Esophagus squamous epithelium (tissue), 5 donors: ENCODE measurements around the gene PTPRN2. TPM values are rescaled to one million over a fixed set of nuclear protein-coding genes. Genes with fewer than 3 reads are reported as not detected.
"Not testable (repeated sequence)": the region's sequence is repeated elsewhere in the genome, so short reads cannot be mapped to it uniquely, and the experiment has no call there.

Source experiments
- DNase-seq: peaks from one replicate; lab custom pipeline; 2025; lab: John Stamatoyannopoulos, UW
- H3K27ac ChIP-seq, 4 donors: fragments of 200-600 bp; sonication (generic); one replicate each; pipeline ENCODE4 v1.5.1; 2016 to 2019; ENCODE audit warnings: mild to moderate bottlenecking in 1 of 4
- H3K27me3 ChIP-seq, 4 donors: fragments of 200-600 bp; sonication (generic); 1 replicate in 3 of 4; 2 replicates in 1 of 4; pipeline versions ENCODE4 v1.5.1 to v1.6.0; 2017 to 2021; ENCODE audit warnings: antibody characterized with exemption in 1 of 4
- H3K36me3 ChIP-seq, 3 donors: fragments of 200-600 bp; sonication (generic); one replicate each; pipeline ENCODE4 v1.5.1; 2016 to 2019
- H3K4me1 ChIP-seq, 3 donors: fragments of 200-600 bp; sonication (generic); one replicate each; pipeline ENCODE4 v1.5.1; 2017 to 2019
- H3K4me3 ChIP-seq, 4 donors: fragments of 200-600 bp; sonication (generic); 1 replicate in 3 of 4; 2 replicates in 1 of 4; pipeline ENCODE4 v1.5.1; 2016 to 2019; ENCODE audit warnings: mild to moderate bottlenecking in 2 of 4, moderate library complexity in 1 of 4
- H3K9me3 ChIP-seq, 3 donors: fragments of 200-600 bp; sonication (generic); one replicate each; pipeline ENCODE4 v1.5.1; 2016 to 2019
- POLR2A ChIP-seq, 4 donors: fragments of 450-650 bp; IDR thresholded peaks; one replicate each; pipeline ENCODE4 v1.6.1; 2017; ENCODE audit warnings: antibody characterized with exemption in 4 of 4, mild to moderate bottlenecking in 4 of 4, moderate library complexity in 3 of 4
- WGBS, 2 donors: methylation state at CpG; one replicate each; pipeline ENCODE4 v1.1.5; 2018; 5-methylcytosine and 5-hydroxymethylcytosine counted together
- intact Hi-C: fragments of 100-400 bp; cut with DNase I; formaldehyde crosslinking; loops from one replicate; pipeline ENCODE4 v1.15.0; 2022
- total RNA-seq, 4 donors: library from RNA; depleted of rRNA; stranded (reverse); fragments of >200 nt; gene quantifications; one replicate each; pipeline ENCODE4 v1.1.0, GENCODE V29; 2016
- TF ChIP-seq, protein P1 (sequence below), 6 experiments: fragments of 450-650 bp in 4 of 6; fragments of 200-600 bp in 2 of 6; sonication (generic) in 2 of 6; IDR thresholded peaks; one replicate each; pipeline ENCODE4 v1.5.1; 2016 to 2019; ENCODE audit warnings: antibody characterized with exemption in 6 of 6, mild to moderate bottlenecking in 4 of 6, moderate library complexity in 4 of 6
- donor health status: DM: yes; HTN: yes; CAD: no.

PTPRN2 gene
- total RNA-seq, 4 donors from 2014 or later, result 0.38 to 2.7 (median 1.0) TPM

DNA sequence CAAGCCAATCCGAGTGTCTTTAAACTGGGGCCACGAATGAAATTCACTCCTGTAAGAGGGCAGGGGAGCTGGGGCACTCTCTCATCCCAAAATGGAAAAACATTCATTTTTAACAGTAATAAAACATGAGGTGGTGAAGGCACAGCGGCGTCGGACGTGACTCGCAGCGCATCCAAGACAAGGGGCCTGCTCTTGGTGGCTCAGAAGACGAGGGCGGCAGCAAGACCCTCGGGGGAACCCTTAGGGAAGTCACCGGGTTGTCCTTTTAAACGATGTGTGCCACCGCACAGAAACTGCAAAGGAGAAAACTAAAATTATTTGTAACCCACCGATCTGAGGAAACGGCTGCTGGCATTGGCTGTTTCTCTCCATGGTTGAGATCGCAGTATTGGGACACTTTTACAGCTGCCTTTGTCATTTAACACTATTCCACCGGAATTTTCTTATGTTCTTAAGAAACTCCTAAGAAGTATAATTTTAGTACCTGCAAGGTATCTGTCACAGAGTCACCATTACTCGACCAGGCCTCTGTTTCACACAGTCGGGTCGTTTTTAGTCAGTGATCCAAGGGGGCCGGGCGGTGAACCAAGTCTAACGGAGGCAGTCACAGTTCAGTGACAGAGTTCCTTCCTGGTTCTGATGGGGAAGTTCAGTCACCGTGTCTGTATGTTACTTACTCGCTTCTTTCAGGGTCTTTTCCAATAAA, 159.3 kb downstream of the PTPRN2 start:
- intact Hi-C loops, result no loop called here
- H3K27me3 ChIP-seq, result no peaks in the 10 kb centered on the region
- H3K9me3 ChIP-seq, result no peaks in the 10 kb centered on the region
- no peak for DNase-seq
- no peak overlapping the region for H3K4me3 ChIP-seq
- H3K36me3 ChIP-seq, result no peaks in the 10 kb centered on the region
- TF ChIP-seq POLR2A (IDR thresholded peaks at IDR 0.05), result no peak
- TF ChIP-seq, protein P1, sequence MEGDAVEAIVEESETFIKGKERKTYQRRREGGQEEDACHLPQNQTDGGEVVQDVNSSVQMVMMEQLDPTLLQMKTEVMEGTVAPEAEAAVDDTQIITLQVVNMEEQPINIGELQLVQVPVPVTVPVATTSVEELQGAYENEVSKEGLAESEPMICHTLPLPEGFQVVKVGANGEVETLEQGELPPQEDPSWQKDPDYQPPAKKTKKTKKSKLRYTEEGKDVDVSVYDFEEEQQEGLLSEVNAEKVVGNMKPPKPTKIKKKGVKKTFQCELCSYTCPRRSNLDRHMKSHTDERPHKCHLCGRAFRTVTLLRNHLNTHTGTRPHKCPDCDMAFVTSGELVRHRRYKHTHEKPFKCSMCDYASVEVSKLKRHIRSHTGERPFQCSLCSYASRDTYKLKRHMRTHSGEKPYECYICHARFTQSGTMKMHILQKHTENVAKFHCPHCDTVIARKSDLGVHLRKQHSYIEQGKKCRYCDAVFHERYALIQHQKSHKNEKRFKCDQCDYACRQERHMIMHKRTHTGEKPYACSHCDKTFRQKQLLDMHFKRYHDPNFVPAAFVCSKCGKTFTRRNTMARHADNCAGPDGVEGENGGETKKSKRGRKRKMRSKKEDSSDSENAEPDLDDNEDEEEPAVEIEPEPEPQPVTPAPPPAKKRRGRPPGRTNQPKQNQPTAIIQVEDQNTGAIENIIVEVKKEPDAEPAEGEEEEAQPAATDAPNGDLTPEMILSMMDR (IDR thresholded peaks at IDR 0.05), result no peak
- peaks cover 0 to 11% (median 10%) of the 10 kb centered on the region in 3 donors for H3K4me1 ChIP-seq
- no peak overlapping the region for H3K27ac ChIP-seq
- WGBS, 2 donors, result 66 to 74% methylated on average over 24 to 25 of the region's 26 CpGs

DNA sequence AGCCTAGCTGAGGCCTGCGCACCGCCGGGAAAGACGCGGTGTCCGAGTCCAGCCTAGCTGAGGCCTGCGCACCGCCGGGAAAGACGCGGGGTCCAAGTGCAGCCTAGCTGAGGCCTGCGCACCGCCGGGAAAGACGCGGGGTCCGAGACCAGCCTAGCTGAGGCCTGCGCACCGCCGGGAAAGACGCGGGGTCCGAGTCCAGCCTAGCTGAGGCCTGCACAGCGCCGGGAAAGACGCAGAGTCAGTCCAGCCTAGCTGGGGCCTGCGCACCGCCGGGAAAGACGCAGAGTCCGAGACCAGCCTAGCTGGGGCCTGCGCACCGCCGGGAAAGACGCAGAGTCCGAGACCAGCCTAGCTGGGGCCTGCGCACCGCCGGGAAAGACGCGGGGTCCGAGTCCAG, 161.9 kb downstream of the PTPRN2 start:
- 80 to 98% methylated on average over 4 to 11 of the region's 42 CpGs for WGBS, 2 donors
- intact Hi-C loops, H3K36me3 ChIP-seq, H3K4me3 ChIP-seq, H3K27ac ChIP-seq, H3K4me1 ChIP-seq, H3K9me3 ChIP-seq, H3K27me3 ChIP-seq, DNase-seq: not testable (repeated sequence)

DNA sequence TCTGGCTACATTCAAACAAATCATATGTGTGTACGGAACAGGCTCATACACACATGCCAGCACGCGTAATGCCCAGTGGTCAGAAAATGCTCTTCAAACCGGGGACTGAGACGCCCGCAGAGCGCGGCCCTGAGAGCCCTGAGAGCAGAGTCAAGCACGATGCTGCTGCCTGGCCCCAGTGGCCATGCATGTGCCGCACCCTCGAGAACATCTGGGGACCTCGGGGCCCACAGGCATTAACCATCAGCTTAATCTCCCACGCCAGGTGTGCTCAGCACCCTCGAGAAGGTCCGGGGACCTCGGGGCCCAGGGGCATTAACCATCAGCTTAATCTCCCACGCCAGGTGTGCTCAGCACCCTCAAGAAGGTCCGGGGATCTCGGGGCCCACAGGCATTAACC, 163.1 kb downstream of the PTPRN2 start:
- no peaks in the 10 kb centered on the region for H3K9me3 ChIP-seq
- H3K36me3 ChIP-seq, result no peaks in the 10 kb centered on the region
- no peak for TF ChIP-seq POLR2A (IDR thresholded peaks at IDR 0.05)
- TF ChIP-seq, protein P1 (IDR thresholded peaks at IDR 0.05), result no peak
- H3K27ac ChIP-seq, result no peak overlapping the region
- H3K4me1 ChIP-seq, result no peaks in the 10 kb centered on the region
- 87 to 93% methylated on average over 8 to 14 of the region's 19 CpGs for WGBS, 2 donors
- intact Hi-C loops, result no loop called here
- H3K4me3 ChIP-seq, result no peak overlapping the region
- no peak for DNase-seq
- peaks cover 0 to 12% (median 0%) of the 10 kb centered on the region in 4 donors for H3K27me3 ChIP-seq

DNA sequence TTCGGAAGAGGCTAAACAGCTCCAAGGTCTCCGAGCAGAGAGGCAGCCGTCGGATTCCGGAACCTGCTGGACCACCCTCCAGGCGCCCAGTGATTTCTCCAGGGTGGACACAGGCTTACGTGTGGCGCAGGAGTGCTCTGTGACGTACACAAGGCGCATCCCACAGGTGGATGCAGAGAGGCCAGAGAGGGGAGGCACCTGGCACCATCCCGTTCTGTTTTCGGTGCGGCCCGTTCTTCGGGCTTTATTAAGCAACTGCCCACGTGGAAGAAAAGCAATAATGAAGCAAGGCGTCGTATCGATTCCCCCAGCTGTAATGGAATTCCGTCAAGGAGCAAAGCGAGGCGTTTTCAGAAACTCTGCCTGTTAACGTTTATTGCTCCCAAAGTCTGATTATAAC, 163.6 kb downstream of the PTPRN2 start:
- no peaks in the 10 kb centered on the region for H3K4me1 ChIP-seq
- no peaks in the 10 kb centered on the region for H3K36me3 ChIP-seq
- no peak overlapping the region for H3K4me3 ChIP-seq
- no peak for TF ChIP-seq POLR2A (IDR thresholded peaks at IDR 0.05)
- TF ChIP-seq, protein P1 (IDR thresholded peaks at IDR 0.05), result no peak
- DNase-seq, result no peak
- H3K27ac ChIP-seq, result no peak overlapping the region
- H3K27me3 ChIP-seq, result peaks cover 0 to 12% (median 0%) of the 10 kb centered on the region in 4 donors
- no peaks in the 10 kb centered on the region for H3K9me3 ChIP-seq
- intact Hi-C loops, result no loop called here
- WGBS, 2 donors, result 87 to 93% methylated on average over 20 to 23 of the region's 23 CpGs

DNA sequence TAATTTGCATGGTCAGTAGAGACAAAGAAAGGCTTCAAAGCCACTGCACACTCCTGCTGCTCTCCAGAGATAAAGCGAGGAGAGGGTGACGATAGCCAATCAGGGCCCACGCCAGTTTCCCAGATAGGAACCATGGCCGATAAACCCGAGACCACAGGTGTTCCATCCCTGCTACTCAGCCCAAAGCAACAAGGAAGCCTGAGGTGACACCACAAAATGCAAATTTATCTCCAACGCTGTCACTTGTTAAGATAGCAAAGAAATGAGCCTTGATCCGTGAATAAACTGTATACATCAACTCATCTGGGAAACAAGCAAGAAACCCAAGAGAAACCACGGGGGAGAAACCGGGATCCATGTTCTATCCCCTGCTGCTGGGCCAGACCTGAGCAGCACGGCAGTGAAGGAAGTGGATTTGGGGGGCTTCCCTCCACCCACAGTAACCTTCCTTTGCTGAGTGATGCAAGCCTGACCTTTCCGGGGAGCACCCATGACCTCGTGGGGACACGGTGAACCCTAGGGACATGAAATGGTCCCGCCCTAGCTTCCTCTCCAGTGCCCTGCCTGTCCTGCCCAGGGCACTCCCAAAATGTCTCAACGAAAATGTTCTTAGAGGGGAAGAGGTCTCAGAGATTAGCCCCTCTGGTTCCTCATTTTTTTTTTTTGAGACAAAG, 164.6 kb downstream of the PTPRN2 start:
- no peak overlapping the region for H3K4me3 ChIP-seq
- DNase-seq, result no peak
- no peaks in the 10 kb centered on the region for H3K36me3 ChIP-seq
- no peaks in the 10 kb centered on the region for H3K4me1 ChIP-seq
- intact Hi-C loops, result no loop called here
- H3K27ac ChIP-seq, result no peak overlapping the region
- WGBS, 2 donors, result 80 to 81% methylated on average over 13 to 15 of the region's 15 CpGs
- peaks cover 0 to 12% (median 0%) of the 10 kb centered on the region in 4 donors for H3K27me3 ChIP-seq
- TF ChIP-seq POLR2A (IDR thresholded peaks at IDR 0.05), result no peak
- TF ChIP-seq, protein P1 (IDR thresholded peaks at IDR 0.05), result no peak
- H3K9me3 ChIP-seq, result no peaks in the 10 kb centered on the region
